Measurements from ENCODE around the gene OAS2. TPM values are rescaled to one million over a fixed set of nuclear protein-coding genes. Genes with fewer than 3 reads are reported as not detected.

Gene OAS2
- polyA plus RNA-seq, 1 donor from 2014 or later = not detected

- Histone ChIP-seq H2AFZ (ENCODE audit: low read depth, low read length) (no peak overlapping the region), H4K20me1 (ENCODE audit: insufficient read depth) (no peaks in the 10 kb centered on the region), H3K79me2 (replicated peaks; ENCODE audit: insufficient read depth, low read length) (no peaks in the 10 kb centered on the region), H3K27ac (ENCODE audit: low read length) (no peak overlapping the region), H3K9me3 (ENCODE audit: low read length) (no peaks in the 10 kb centered on the region), H3K27me3 (ENCODE audit: insufficient read depth, low read depth, low read length) (no peaks in the 10 kb centered on the region), H3F3A (ENCODE audit: insufficient read depth, low read length, poor library complexity, severe bottlenecking) (no peaks in the 10 kb centered on the region), H3K4me2 (ENCODE audit: low read length) (no peak overlapping the region), H3K36me3 (ENCODE audit: insufficient read depth, low read length) (no peaks in the 10 kb centered on the region), H3K9ac (ENCODE audit: low read length) (no peak overlapping the region), H3K9me2 (ENCODE audit: insufficient read depth, low read length) (no peaks in the 10 kb centered on the region), H3K4me3 (ENCODE audit: low read length) (no peak overlapping the region)
- TF ChIP-seq EP300 (conservative IDR thresholded peaks at IDR 0.05; ENCODE audit: poor library complexity, severe bottlenecking) = no peak
- TF ChIP-seq MXI1 (conservative IDR thresholded peaks at IDR 0.05; ENCODE audit: poor library complexity, severe bottlenecking) = no peak
- no peak for TF ChIP-seq POLR2AphosphoS5 (IDR thresholded peaks at IDR 0.05)
- TF ChIP-seq TAF1 (IDR thresholded peaks at IDR 0.05; ENCODE audit: low read depth) = no peak
Measured at GRCh38 chr12:112929715-112930114, 48.6 kb upstream of the OAS2 start.

- Histone ChIP-seq H3K27ac (ENCODE audit: low read length) (no peak overlapping the region), H3K36me3 (ENCODE audit: insufficient read depth, low read length) (no peaks in the 10 kb centered on the region), H4K20me1 (ENCODE audit: insufficient read depth) (no peaks in the 10 kb centered on the region), H3K4me2 (ENCODE audit: low read length) (no peak overlapping the region), H3K9me2 (ENCODE audit: insufficient read depth, low read length) (no peaks in the 10 kb centered on the region), H2AFZ (ENCODE audit: low read depth, low read length) (no peak overlapping the region), H3K9me3 (ENCODE audit: low read length) (no peaks in the 10 kb centered on the region), H3K79me2 (replicated peaks; ENCODE audit: insufficient read depth, low read length) (no peaks in the 10 kb centered on the region), H3K4me3 (ENCODE audit: low read length) (no peak overlapping the region), H3F3A (ENCODE audit: insufficient read depth, low read length, poor library complexity, severe bottlenecking) (no peaks in the 10 kb centered on the region), H3K9ac (ENCODE audit: low read length) (no peak overlapping the region), H3K27me3 (ENCODE audit: insufficient read depth, low read depth, low read length) (no peaks in the 10 kb centered on the region)
- TF ChIP-seq TAF1 (IDR thresholded peaks at IDR 0.05; ENCODE audit: low read depth) (no peak), POLR2AphosphoS5 (IDR thresholded peaks at IDR 0.05) (no peak), CTCF (IDR thresholded peaks at IDR 0.05; ENCODE audit: poor library complexity, severe bottlenecking) (no peak), SMC3 (conservative IDR thresholded peaks at IDR 0.05; ENCODE audit: poor library complexity) (no peak), REST (IDR thresholded peaks at IDR 0.05; ENCODE audit: borderline replicate concordance) (no peak), EZH2 (IDR thresholded peaks at IDR 0.05; ENCODE audit: borderline replicate concordance, insufficient read depth, low read length, poor library complexity, severe bottlenecking) (no peak), EP300 (conservative IDR thresholded peaks at IDR 0.05; ENCODE audit: poor library complexity, severe bottlenecking) (no peak), MXI1 (conservative IDR thresholded peaks at IDR 0.05; ENCODE audit: poor library complexity, severe bottlenecking) (no peak)
Measured at GRCh38 chr12:112930350-112930749, 48.0 kb upstream of the OAS2 start.

All from neural cell (in vitro differentiated cells).